H7 (cell line): ENCODE results near the gene KDELR1. TPM values are rescaled to one million over a fixed set of nuclear protein-coding genes. Genes with fewer than 3 reads are reported as not detected.
A peak's percentile ranks its signal among the peaks of the same experiment; 100 is the strongest.

Source experiments
- DNase-seq: peaks from one replicate; pipeline ENCODE4 v3.0.0; 2012
- H3K27me3 ChIP-seq: 2 replicates; pipeline ENCODE4 v1.6.0; 2011; ENCODE audit warnings: mild to moderate bottlenecking, low read length; ENCODE audit not compliant: control insufficient read depth, insufficient read depth
- H3K36me3 ChIP-seq: replicated peaks from 2 replicates; pipeline ENCODE4 v1.5.1; 2011; ENCODE audit warnings: low read length; ENCODE audit not compliant: control insufficient read depth, insufficient read depth
- H3K4me3 ChIP-seq: 2 replicates; pipeline ENCODE4 v1.5.1; 2011; ENCODE audit warnings: low read depth, mild to moderate bottlenecking, control low read depth, low read length, moderate library complexity; ENCODE audit not compliant: insufficient read depth
- total RNA-seq: library from RNA; depleted of rRNA; stranded (reverse); fragments of >200 nt; shearing (Covaris generic); gene quantifications from 2 replicates; pipeline ENCODE4 v1.2.3, GENCODE V29; 2014

Gene KDELR1
- total RNA-seq, 1 experiment from 2014 or later, result 110 TPM

GRCh38 chr19:48371367-48371766 is 20.0 kb downstream of the KDELR1 start:
- DNase-seq, result no peak
- H3K4me3 ChIP-seq, result no peak overlapping the region
- H3K27me3 ChIP-seq, result no peaks in the 10 kb centered on the region
- no peaks in the 10 kb centered on the region for H3K36me3 ChIP-seq

- H3K4me3 ChIP-seq, result no peak overlapping the region
- H3K36me3 ChIP-seq, result no peaks in the 10 kb centered on the region
- no peak for DNase-seq
- no peaks in the 10 kb centered on the region for H3K27me3 ChIP-seq
Measured at GRCh38 chr19:48370955-48371354, 20.4 kb downstream of the KDELR1 start.

- H3K27me3 ChIP-seq, result no peaks in the 10 kb centered on the region; the same call in 1 of the 2 replicates
- DNase-seq, result no peak
- H3K36me3 ChIP-seq, result no peaks in the 10 kb centered on the region
- H3K4me3 ChIP-seq, result no peak overlapping the region
Measured at GRCh38 chr19:48368936-48369335, 22.4 kb downstream of the KDELR1 start.

GRCh38 chr19:48367855-48368254 is 23.5 kb downstream of the KDELR1 start:
- H3K27me3 ChIP-seq, result no peaks in the 10 kb centered on the region; the same call in 1 of the 2 replicates
- no peaks in the 10 kb centered on the region for H3K36me3 ChIP-seq
- no peak for DNase-seq
- H3K4me3 ChIP-seq, result no peak overlapping the region

GRCh38 chr19:48365602-48366001 is 25.7 kb downstream of the KDELR1 start:
- no peak for DNase-seq
- no peaks in the 10 kb centered on the region for H3K36me3 ChIP-seq
- no peak overlapping the region for H3K4me3 ChIP-seq
- H3K27me3 ChIP-seq, result no peaks in the 10 kb centered on the region; the same call in 1 of the 2 replicates

GRCh38 chr19:48364598-48365348 is 26.6 kb downstream of the KDELR1 start:
- no peak for DNase-seq
- no peaks in the 10 kb centered on the region; the same call in 1 of the 2 replicates for H3K27me3 ChIP-seq
- no peaks in the 10 kb centered on the region for H3K36me3 ChIP-seq
- H3K4me3 ChIP-seq, result peak overlapping the region; percentile 46

GRCh38 chr19:48363810-48364597 is 27.3 kb downstream of the KDELR1 start, which contains the start of the genes SYNGR4 and TMEM143:
Gene SYNGR4, plus strand, starts transcription at chr19:48364367. Its CDS starts 1,476 bp downstream, at chr19:48365843.
Gene TMEM143, minus strand, starts transcription at chr19:48363940. Its CDS starts 20 bp downstream, at chr19:48363920.
- DNase-seq, result peak; percentile 99
- no peaks in the 10 kb centered on the region for H3K36me3 ChIP-seq
- H3K27me3 ChIP-seq, result no peaks in the 10 kb centered on the region; the same call in 1 of the 2 replicates

GRCh38 chr19:48363500-48363809 is 27.9 kb downstream of the KDELR1 start:
- DNase-seq, result no peak
- H3K36me3 ChIP-seq, result no peaks in the 10 kb centered on the region
- no peaks in the 10 kb centered on the region; the same call in 1 of the 2 replicates for H3K27me3 ChIP-seq
- H3K4me3 ChIP-seq, result peak overlapping the region; percentile 78

More at GRCh38 chr19:48363810-48364597, 27.3 kb downstream of the KDELR1 start, which contains the start of the genes SYNGR4 and TMEM143:
- H3K4me3 ChIP-seq, result peak within 1 kb of the TSS; percentile 78

GRCh38 chr19:48362716-48363499 is 28.4 kb downstream of the KDELR1 start:
- Histone ChIP-seq H3K4me3 (peak overlapping the region; percentile 78), H3K36me3 (no peaks in the 10 kb centered on the region), H3K27me3 (no peaks in the 10 kb centered on the region; the same call in 1 of the 2 replicates)
- peak; percentile 96 for DNase-seq

- H3K36me3 ChIP-seq, result no peaks in the 10 kb centered on the region
Measured at GRCh38 chr19:48361912-48362311, 29.4 kb downstream of the KDELR1 start.

GRCh38 chr19:48359123-48359522 is 32.2 kb downstream of the KDELR1 start:
- Histone ChIP-seq H3K36me3 (no peaks in the 10 kb centered on the region), H3K4me3 (no peak overlapping the region), H3K27me3 (no peaks in the 10 kb centered on the region)
- DNase-seq, result no peak

More at GRCh38 chr19:48361912-48362311, 29.4 kb downstream of the KDELR1 start:
- Histone ChIP-seq H3K4me3 (no peak overlapping the region), H3K27me3 (no peaks in the 10 kb centered on the region; the same call in 1 of the 2 replicates)
- no peak for DNase-seq

- no peak for DNase-seq
- Histone ChIP-seq H3K27me3 (no peaks in the 10 kb centered on the region), H3K36me3 (no peaks in the 10 kb centered on the region), H3K4me3 (no peak overlapping the region)
Measured at GRCh38 chr19:48355365-48355954, 35.9 kb downstream of the KDELR1 start.

- H3K27me3 ChIP-seq, result no peaks in the 10 kb centered on the region
- no peak for DNase-seq
- no peaks in the 10 kb centered on the region for H3K36me3 ChIP-seq
- H3K4me3 ChIP-seq, result no peak overlapping the region
Measured at GRCh38 chr19:48354332-48354992, 36.9 kb downstream of the KDELR1 start.
